GM12873 (cell line): ENCODE measurements around the gene PSMD11.

Experiments used
- CTCF ChIP-seq: IDR thresholded peaks from 2 replicates; pipeline ENCODE4 v1.5.1; 2012; ENCODE audit warnings: low read depth, mild to moderate bottlenecking, moderate library complexity, low read length, control low read depth; ENCODE audit not compliant: insufficient read depth; ENCODE audit errors: missing control alignments

Gene PSMD11

GRCh38 chr17:32503251-32504165, 59.2 kb downstream of the PSMD11 start:
- TF ChIP-seq CTCF: no peak

- TF ChIP-seq CTCF: no peak
These were observed 60.1 kb downstream of the PSMD11 start for GRCh38 chr17:32504166-32504990.

- TF ChIP-seq CTCF: no peak
These were observed 64.6 kb downstream of the PSMD11 start for GRCh38 chr17:32508926-32509325.

GRCh38 chr17:32510466-32510865, 66.2 kb downstream of the PSMD11 start:
- TF ChIP-seq CTCF: no peak

- TF ChIP-seq CTCF: no peak
These were observed 68.0 kb downstream of the PSMD11 start for GRCh38 chr17:32512328-32512727.

- no peak for TF ChIP-seq CTCF
These were observed 69.3 kb downstream of the PSMD11 start for GRCh38 chr17:32513579-32513978.

GRCh38 chr17:32514606-32515005, 70.3 kb downstream of the PSMD11 start:
- TF ChIP-seq CTCF: no peak
